ENCODE data around the gene SLC35D2. TPM values are rescaled to one million over a fixed set of nuclear protein-coding genes. Genes with fewer than 3 reads are reported as not detected.

The SLC35D2 gene
- total RNA-seq = 10 to 100 TPM; 32.6 to 34.8 TPM

DNA sequence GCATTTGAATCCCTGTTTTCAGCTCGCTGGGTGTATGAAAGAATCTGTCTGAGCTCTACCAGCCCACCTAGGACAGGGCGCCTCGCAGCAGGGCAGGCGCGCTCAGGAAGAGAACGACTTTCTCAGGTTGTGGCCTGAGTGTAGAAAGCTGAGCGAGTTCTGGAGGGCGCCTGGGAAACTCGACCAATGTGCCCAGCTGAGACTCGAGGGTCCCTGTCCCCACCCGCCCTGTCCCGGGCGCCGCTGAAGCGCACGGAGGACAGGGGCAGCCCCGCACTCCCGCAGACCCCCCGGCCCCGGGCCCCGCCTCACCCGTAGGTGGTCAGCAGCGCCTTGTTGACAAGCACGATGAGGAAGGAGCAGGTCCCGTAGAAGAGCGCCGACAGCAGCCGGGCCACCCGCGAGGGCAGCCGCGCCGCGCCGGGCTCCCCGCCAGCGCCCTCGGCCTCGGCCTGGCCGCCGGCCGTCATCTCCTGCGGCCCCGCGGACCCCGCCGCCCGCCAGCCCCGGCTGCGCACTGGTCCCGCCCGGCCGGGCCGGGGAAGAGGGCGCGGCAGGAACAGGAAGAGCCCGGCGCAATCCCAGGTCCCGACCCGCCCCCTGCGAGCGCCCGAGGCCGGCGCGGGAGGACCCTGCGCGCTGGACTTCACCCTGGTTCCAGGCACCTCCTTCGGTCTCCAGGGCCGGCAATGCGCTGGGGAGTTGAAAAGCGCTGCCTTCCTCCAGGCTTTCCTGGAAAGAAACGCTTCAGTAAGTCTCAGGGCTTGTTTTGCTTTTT is at the start of gene SLC35D2:
TSS of gene SLC35D2 (minus strand) at position 547 of the 778 bp plus-strand sequence. CDS start at position 470, 77 bp downstream.

DNA sequence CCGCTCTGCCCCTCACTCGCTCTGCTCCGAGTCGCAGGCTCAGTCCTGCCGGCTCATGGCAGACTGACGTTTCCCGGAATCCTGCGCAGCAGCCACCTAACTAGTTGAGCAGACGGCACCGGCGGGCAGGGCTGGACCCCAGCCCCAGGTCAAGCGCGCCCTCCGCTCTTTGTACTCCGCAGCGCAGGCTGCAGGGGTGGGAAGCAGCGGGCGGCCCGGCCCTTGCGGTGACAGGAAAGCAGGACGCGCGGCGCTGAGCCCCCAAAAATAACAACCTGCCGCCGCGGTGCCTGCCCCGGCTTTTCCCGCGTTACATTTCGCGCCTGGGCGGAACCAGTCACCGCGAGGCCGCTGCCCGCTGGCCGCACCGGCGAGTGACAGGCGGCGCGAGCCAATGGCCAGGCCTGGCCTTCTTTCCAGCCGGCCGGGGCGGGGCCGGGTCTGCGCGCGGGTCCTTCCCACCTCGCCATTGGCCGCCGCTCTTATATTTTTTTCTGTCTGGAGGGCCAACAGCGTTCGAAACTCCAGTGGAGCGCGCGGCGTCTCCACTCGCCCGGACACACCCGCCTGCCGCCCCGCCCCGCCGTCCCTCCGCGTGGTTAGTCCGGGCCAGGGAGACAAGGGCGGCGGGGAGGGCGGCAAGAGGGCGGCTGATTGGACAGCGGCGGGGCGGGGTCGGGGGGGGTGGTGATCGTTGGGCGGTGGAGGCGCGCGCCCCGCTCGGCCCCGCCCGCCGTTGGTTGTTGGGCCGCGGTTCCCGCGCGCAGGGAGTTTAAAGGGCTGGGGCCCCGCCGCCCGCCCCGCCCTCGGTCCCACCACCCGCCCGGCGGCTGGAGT is 34.8 kb upstream of the SLC35D2 start, which contains the start of gene ZNF367:
TSS of gene ZNF367 (minus strand) at position 288 of the 837 bp plus-strand sequence. CDS start 338 bp downstream, outside the sequence.

DNA sequence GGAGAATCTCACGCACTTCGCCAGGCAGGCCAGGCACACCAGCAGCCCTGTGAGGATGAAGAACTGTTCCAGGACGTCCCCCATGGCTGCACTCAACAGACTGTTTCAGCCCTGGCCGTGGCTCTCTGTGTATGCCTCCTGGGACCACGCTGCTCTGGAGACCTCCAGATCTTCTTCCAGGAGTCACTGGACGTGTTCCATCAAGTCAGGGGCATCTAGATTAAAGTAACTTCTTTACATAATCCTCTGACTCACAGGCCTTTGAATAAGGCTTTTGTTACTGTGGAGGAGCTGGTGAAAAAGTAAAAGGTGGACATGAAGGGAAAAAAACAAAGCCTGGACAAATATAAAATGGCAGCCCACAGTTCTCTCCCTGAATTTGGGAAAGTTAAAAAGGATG is 81.5 kb downstream of the SLC35D2 start, which contains the start of gene HSD17B3:
TSS of gene HSD17B3 (minus strand) at position 156 of the 400 bp plus-strand sequence. CDS start at position 84, 72 bp downstream.

Other genes with a start within 250 kb of the SLC35D2 start
- gene HSD17B3, start 81.5 kb downstream of the SLC35D2 start, total RNA-seq = under 1 TPM in 1 of 2 donors, not detected in 1; 0.69 TPM
- gene ZNF367, start 34.7 kb upstream of the SLC35D2 start, total RNA-seq = 10 to 100 TPM in 1 of 2 donors, 1 to 10 TPM in 1; 3.1 to 14.3 TPM
- 10 to 100 TPM in 1 of 2 donors, 1 to 10 TPM in 1; 10.0 to 11.0 TPM for gene HABP4, start 66.5 kb upstream of the SLC35D2 start, total RNA-seq
- gene CDC14B, start 236.1 kb upstream of the SLC35D2 start, total RNA-seq = 10 to 100 TPM; 10.3 to 13.3 TPM

Data from melanocyte of skin (primary cell).